GM12878 (cell line): ENCODE measurements around the gene CLVS2.

ENCODE experiments used
- CHD4 ChIP-seq: fragments of 200-600 bp; sonication (generic); IDR thresholded peaks from 2 replicates; pipeline ENCODE4 v1.6.1; 2016; ENCODE audit warnings: mild to moderate bottlenecking
- DPF2 ChIP-seq: fragments of 450-650 bp; IDR thresholded peaks from 2 replicates; pipeline ENCODE4 v1.6.1; 2017; ENCODE audit warnings: mild to moderate bottlenecking
- FOXK2 ChIP-seq: fragments of 450-650 bp; IDR thresholded peaks from 2 replicates; pipeline ENCODE4 v1.6.1; 2017; ENCODE audit warnings: mild to moderate bottlenecking, moderate library complexity
- IKZF1 ChIP-seq: fragments of 450-650 bp; conservative IDR thresholded peaks from 2 replicates; pipeline ENCODE4 v1.6.1; 2017; ENCODE audit warnings: antibody characterized with exemption, mild to moderate bottlenecking
- JUNB ChIP-seq: IDR thresholded peaks from 2 replicates; pipeline ENCODE4 v1.6.1; 2016; ENCODE audit warnings: antibody characterized with exemption, mild to moderate bottlenecking
- MYB ChIP-seq: fragments of 150-350 bp; IDR thresholded peaks from 2 replicates; pipeline ENCODE4 v1.6.1; 2014; ENCODE audit warnings: mild to moderate bottlenecking, low read depth, low read length, borderline replicate concordance
- POLR2AphosphoS5 ChIP-seq: IDR thresholded peaks from 2 replicates; pipeline ENCODE4 v1.6.1; 2011; ENCODE audit warnings: mild to moderate bottlenecking, low read length, inconsistent platforms
- SREBF2 ChIP-seq: IDR thresholded peaks from 2 replicates; pipeline ENCODE4 v1.6.1; 2012; ENCODE audit warnings: mild to moderate bottlenecking, low read length
- TF ChIP-seq, protein P1 (sequence below), 3 experiments: IDR thresholded peaks in 2 of 3; conservative IDR thresholded peaks in 1 of 3; 2 replicates each; pipeline ENCODE4 v1.5.1; 2011; ENCODE audit warnings: low read depth in 3 of 3, low read length in 3 of 3, mild to moderate bottlenecking in 3 of 3, control low read depth in 2 of 3, moderate library complexity in 2 of 3, inconsistent platforms in 1 of 3, mixed read lengths in 1 of 3; ENCODE audit not compliant: control insufficient read depth in 2 of 3, insufficient read depth in 1 of 3; ENCODE audit errors: extremely low read depth in 1 of 3
- TF ChIP-seq, protein P2 (sequence below): IDR thresholded peaks from 2 replicates; pipeline ENCODE4 v1.6.1; 2012; ENCODE audit warnings: low read depth, low read length, improper control_type of control experiment

DNA sequence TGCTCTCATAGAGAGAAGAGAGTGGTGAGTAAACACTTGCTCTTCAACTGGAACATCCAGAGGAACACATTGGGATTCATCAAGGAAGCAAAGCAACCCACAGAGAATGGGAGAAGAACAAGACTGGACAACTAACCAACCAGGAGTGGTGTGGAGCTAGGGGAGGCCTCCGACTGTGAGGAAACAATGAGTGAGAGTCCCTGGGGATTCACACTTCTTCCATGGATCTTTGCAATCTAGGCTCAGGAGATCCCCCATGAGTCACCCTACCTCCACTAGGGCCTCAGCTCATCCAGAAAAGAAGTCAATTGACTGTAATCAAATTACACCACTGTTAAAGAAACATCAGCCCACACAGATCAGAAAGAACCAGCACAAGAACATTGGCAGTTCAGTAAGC is 42.3 kb upstream of the CLVS2 start:
- no peak for TF ChIP-seq DPF2
- TF ChIP-seq, protein P1, sequence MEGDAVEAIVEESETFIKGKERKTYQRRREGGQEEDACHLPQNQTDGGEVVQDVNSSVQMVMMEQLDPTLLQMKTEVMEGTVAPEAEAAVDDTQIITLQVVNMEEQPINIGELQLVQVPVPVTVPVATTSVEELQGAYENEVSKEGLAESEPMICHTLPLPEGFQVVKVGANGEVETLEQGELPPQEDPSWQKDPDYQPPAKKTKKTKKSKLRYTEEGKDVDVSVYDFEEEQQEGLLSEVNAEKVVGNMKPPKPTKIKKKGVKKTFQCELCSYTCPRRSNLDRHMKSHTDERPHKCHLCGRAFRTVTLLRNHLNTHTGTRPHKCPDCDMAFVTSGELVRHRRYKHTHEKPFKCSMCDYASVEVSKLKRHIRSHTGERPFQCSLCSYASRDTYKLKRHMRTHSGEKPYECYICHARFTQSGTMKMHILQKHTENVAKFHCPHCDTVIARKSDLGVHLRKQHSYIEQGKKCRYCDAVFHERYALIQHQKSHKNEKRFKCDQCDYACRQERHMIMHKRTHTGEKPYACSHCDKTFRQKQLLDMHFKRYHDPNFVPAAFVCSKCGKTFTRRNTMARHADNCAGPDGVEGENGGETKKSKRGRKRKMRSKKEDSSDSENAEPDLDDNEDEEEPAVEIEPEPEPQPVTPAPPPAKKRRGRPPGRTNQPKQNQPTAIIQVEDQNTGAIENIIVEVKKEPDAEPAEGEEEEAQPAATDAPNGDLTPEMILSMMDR (IDR thresholded peaks at IDR 0.05 in 2 of 3, conservative IDR thresholded peaks at IDR 0.05 in 1 of 3; ENCODE audit: control insufficient read depth in 2 of 3, extremely low read depth in 1 of 3, insufficient read depth in 1 of 3, low read depth in 3 of 3, low read length in 3 of 3): no peak
- TF ChIP-seq JUNB: no peak
- no peak for TF ChIP-seq MYB
- TF ChIP-seq POLR2AphosphoS5: no peak
- no peak for TF ChIP-seq IKZF1
- TF ChIP-seq SREBF2: no peak
- TF ChIP-seq, protein P2, sequence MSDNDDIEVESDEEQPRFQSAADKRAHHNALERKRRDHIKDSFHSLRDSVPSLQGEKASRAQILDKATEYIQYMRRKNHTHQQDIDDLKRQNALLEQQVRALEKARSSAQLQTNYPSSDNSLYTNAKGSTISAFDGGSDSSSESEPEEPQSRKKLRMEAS: no peak
- TF ChIP-seq CHD4: no peak
- TF ChIP-seq FOXK2: no peak
